Panc1 (cell line): ENCODE results near the gene ASRGL1. TPM values are rescaled to one million over a fixed set of nuclear protein-coding genes. Genes with fewer than 3 reads are reported as not detected.

Experiments used
- ATAC-seq: fragments of 200-7000 bp; cut with Tn5 transposase; 2 replicates; pipeline ENCODE4 v1.9.1; 2020; ENCODE audit warnings: mild to moderate bottlenecking, moderate library complexity
- BruUV-seq: library from RNA; stranded (reverse); fragments of 400-500 nt; replicated peaks from 2 replicates; lab custom pipeline; 2021; lab: Mats Ljungman, UMichigan
- CTCF ChIA-PET: fragments of 300-600 bp; sonication (Branson Sonifier 250); formaldehyde crosslinking; loops from one replicate; lab custom pipeline; 2022; ENCODE audit warnings: antibody characterized with exemption; lab: Charles Lee
- POLR2A ChIA-PET: fragments of 300-600 bp; sonication (Branson Sonifier 250); formaldehyde crosslinking; loops from one replicate; lab custom pipeline; 2022; ENCODE audit warnings: antibody characterized with exemption; lab: Charles Lee
- DNase-seq: peaks from one replicate; pipeline ENCODE4 v3.0.0-alpha.2; 2010; ENCODE audit warnings: low read depth, low spot score
- H3K27ac ChIP-seq: 2 replicates; pipeline ENCODE4 v1.5.1; 2011; ENCODE audit warnings: mild to moderate bottlenecking, low read length, inconsistent platforms
- H3K27me3 ChIP-seq: fragments of 200-500 bp; sonication (Bioruptor generic); 2 replicates; pipeline ENCODE4 v1.6.0; 2014; ENCODE audit warnings: low read length, inconsistent platforms; ENCODE audit not compliant: control insufficient read depth, insufficient read depth
- H3K36me3 ChIP-seq: fragments of 200-500 bp; sonication (Bioruptor generic); 2 replicates; pipeline ENCODE4 v1.5.1; 2014; ENCODE audit warnings: inconsistent platforms, mild to moderate bottlenecking, low read length, moderate library complexity; ENCODE audit not compliant: control insufficient read depth, insufficient read depth
- H3K4me1 ChIP-seq: 2 replicates; pipeline ENCODE4 v1.5.1; 2011; ENCODE audit warnings: inconsistent platforms, mild to moderate bottlenecking, low read length, moderate library complexity; ENCODE audit not compliant: control insufficient read depth, insufficient read depth
- H3K4me3 ChIP-seq, 2 experiments: 2 replicates each; pipeline ENCODE4 v1.5.1; 2011 to 2012; ENCODE audit warnings: low read depth in 2 of 2, low read length in 2 of 2, mild to moderate bottlenecking in 2 of 2, inconsistent platforms in 1 of 2, moderate library complexity in 1 of 2
- H3K9me3 ChIP-seq: fragments of 200-500 bp; sonication (Bioruptor generic); 2 replicates; pipeline ENCODE4 v1.5.1; 2014; ENCODE audit warnings: low read depth, mild to moderate bottlenecking, inconsistent platforms, low read length, moderate library complexity; ENCODE audit not compliant: control insufficient read depth, insufficient read depth
- CTCF ChIP-seq: fragments of 450-650 bp; IDR thresholded peaks from 2 replicates; pipeline ENCODE4 v1.5.1; 2017; ENCODE audit warnings: mild to moderate bottlenecking
- POLR2AphosphoS5 ChIP-seq: IDR thresholded peaks from 2 replicates; pipeline ENCODE4 v1.6.1; 2012; ENCODE audit warnings: mild to moderate bottlenecking, low read depth, low read length, moderate library complexity
- REST ChIP-seq, 2 experiments: IDR thresholded peaks; 2 replicates each; pipeline ENCODE4 v1.6.1; 2011 to 2012; ENCODE audit warnings: low read depth in 2 of 2, control low read depth in 1 of 2, low read length in 1 of 2, mild to moderate bottlenecking in 1 of 2, moderate library complexity in 1 of 2; ENCODE audit not compliant: insufficient read depth in 1 of 2
- SIN3A ChIP-seq: IDR thresholded peaks from 2 replicates; pipeline ENCODE4 v1.6.1; 2012; ENCODE audit warnings: low read depth, mild to moderate bottlenecking, low read length, moderate library complexity, borderline replicate concordance; ENCODE audit not compliant: insufficient read depth
- TCF7L2 ChIP-seq: IDR thresholded peaks from 2 replicates; pipeline ENCODE4 v1.6.1; 2011; ENCODE audit warnings: mild to moderate bottlenecking, low read depth, low read length, inconsistent platforms
- in situ Hi-C: cut with HindIII; loops from 2 replicates; pipeline ENCODE4 v1.10.0; 2016; ENCODE audit warnings: low sequenced_read_pairs, low pct_unique_long_range_greater_than_20kb
- intact Hi-C: fragments of 100-400 bp; cut with micrococcal nuclease; formaldehyde crosslinking; loops from one replicate; pipeline ENCODE4 v1.10.0; 2022; ENCODE audit not compliant: unreplicated experiment
- total RNA-seq: library from RNA; stranded (reverse); gene quantifications from one replicate; pipeline ENCODE4 v1.2.1, GENCODE V29; 2021; ENCODE audit not compliant: unreplicated experiment

The ASRGL1 gene
- total RNA-seq, 1 experiment from 2014 or later, result 43.2 TPM

- intact Hi-C loops, result no loop called here
- in situ Hi-C loops, result no loop called here
- Histone ChIP-seq H3K9me3 (no peaks in the 10 kb centered on the region), H3K4me1 (peaks cover 17% of the 10 kb centered on the region), H3K27ac (peak overlapping the region; percentile 14; the same call in 1 of the 2 replicates), H3K36me3 (no peaks in the 10 kb centered on the region), H3K4me3 (no peak overlapping the region), H3K27me3 (no peaks in the 10 kb centered on the region)
- ChIA-PET CTCF (no interaction called here), POLR2A (no interaction called here)
- ATAC-seq, result no peak
- no peak for TF ChIP-seq POLR2AphosphoS5
- no peak for TF ChIP-seq SIN3A
- TF ChIP-seq TCF7L2, result no peak
- TF ChIP-seq REST (IDR thresholded peaks at IDR 0.05; ENCODE audit: insufficient read depth in 1 of 2, low read depth in 2 of 2, low read length in 1 of 2), result no peak
- no peak for TF ChIP-seq CTCF
- BruUV-seq, result no TSS peak
- DNase-seq, result no peak
These were observed 79.3 kb downstream of the ASRGL1 start for GRCh38 chr11:62416596-62416995.

- Histone ChIP-seq H3K9me3 (no peaks in the 10 kb centered on the region), H3K27me3 (no peaks in the 10 kb centered on the region), H3K4me3 (no peak overlapping the region), H3K27ac (peak overlapping the region; percentile 62), H3K36me3 (no peaks in the 10 kb centered on the region), H3K4me1 (peaks cover 18% of the 10 kb centered on the region)
- POLR2A ChIA-PET, result no interaction called here
- intact Hi-C loops (no loop called here), in situ Hi-C loops (no loop called here)
- ATAC-seq (no peak), DNase-seq (no peak)
- CTCF ChIA-PET, result no interaction called here
- BruUV-seq, result no TSS peak
- no peak for TF ChIP-seq REST (IDR thresholded peaks at IDR 0.05; ENCODE audit: insufficient read depth in 1 of 2, low read depth in 2 of 2, low read length in 1 of 2)
These were observed 80.9 kb downstream of the ASRGL1 start for GRCh38 chr11:62418136-62418535.
